K562 (cell line): ENCODE measurements around the gene IMPG1. TPM values are rescaled to one million over a fixed set of nuclear protein-coding genes. Genes with fewer than 3 reads are reported as not detected.

ENCODE experiments used
- ATAC-seq: fragments of 200-7000 bp; cut with Tn5 transposase; 3 replicates; pipeline ENCODE4 v1.9.1; 2020; ENCODE audit warnings: moderate library complexity
- BruUV-seq: library from RNA; stranded (reverse); fragments of 400-500 nt; replicated peaks from 2 replicates; lab custom pipeline; 2021; lab: Mats Ljungman, UMichigan
- CTCF ChIA-PET: fragments of 300-600 bp; formaldehyde crosslinking; extraction: SDS; loops from one replicate; lab custom pipeline; 2021; ENCODE audit warnings: low intra/inter-chr PET ratio; lab: Yijun Ruan, JAX
- POLR2A ChIA-PET: fragments of 300-600, 350-650 bp; sonication (Branson Sonifier 250); formaldehyde crosslinking; extraction: SDS; loops from one replicate; lab custom pipeline; 2021; ENCODE audit warnings: antibody characterized with exemption, inconsistent platforms; lab: Yijun Ruan, JAX
- DNase-seq, 4 experiments: peaks; one replicate each; pipeline versions ENCODE4 v3.0.0 to v3.0.0-alpha.2; 2011 to 2018; ENCODE audit warnings: low spot score in 3 of 4, mixed read lengths in 3 of 4; ENCODE audit errors: extremely low read depth in 1 of 4
- FAIRE-seq: peaks from 2 replicates; lab custom pipeline; 2011; peaks lifted over from hg19 to GRCh38; lab: Jason Lieb, UNC
- H2AFZ ChIP-seq: 2 replicates; pipeline ENCODE4 v1.6.0; 2011; ENCODE audit warnings: low read depth, low read length, control low read depth, inconsistent platforms
- H3K27ac ChIP-seq: fragments of 200-600 bp; 3 replicates; pipeline ENCODE4 v1.8.0; 2011; ENCODE audit warnings: low read depth, mild to moderate bottlenecking, control low read depth, inconsistent platforms, low read length, moderate library complexity, mixed read lengths; ENCODE audit errors: extremely low read depth
- H3K27me3 ChIP-seq, 2 experiments: fragments of 300-600 bp in 1 of 2; 2 replicates in 1 of 2; 3 replicates in 1 of 2; pipeline versions ENCODE4 v1.6.0 to v1.8.0; 2011; ENCODE audit warnings: inconsistent platforms in 2 of 2, low read length in 2 of 2, mild to moderate bottlenecking in 1 of 2, mixed read lengths in 1 of 2, moderate library complexity in 1 of 2; ENCODE audit not compliant: control insufficient read depth in 2 of 2, insufficient read depth in 2 of 2
- H3K36me3 ChIP-seq: fragments of 300-600 bp; 3 replicates; pipeline ENCODE4 v1.8.0; 2011; ENCODE audit warnings: mild to moderate bottlenecking, low read length, inconsistent platforms; ENCODE audit not compliant: control insufficient read depth, insufficient read depth
- H3K4me1 ChIP-seq, 2 experiments: fragments of 200-600 bp in 1 of 2; replicated peaks in 1 of 2; 2 replicates in 1 of 2; 3 replicates in 1 of 2; pipeline versions ENCODE4 v1.5.1 to v1.8.0; 2011; ENCODE audit warnings: inconsistent platforms in 2 of 2, low read length in 2 of 2, mild to moderate bottlenecking in 1 of 2, mixed read lengths in 1 of 2, moderate library complexity in 1 of 2; ENCODE audit not compliant: control insufficient read depth in 2 of 2, insufficient read depth in 2 of 2
- H3K4me2 ChIP-seq: 2 replicates; pipeline ENCODE4 v1.6.1; 2011; ENCODE audit warnings: low read length, control low read depth, inconsistent platforms, mixed read lengths; ENCODE audit not compliant: insufficient read depth
- H3K4me3 ChIP-seq: fragments of 200-600 bp; sonication (generic), shearing (Covaris generic); 2 replicates; pipeline ENCODE4 v1.5.1; 2016; ENCODE audit warnings: control low read depth, inconsistent platforms
- H3K79me2 ChIP-seq: fragments of 200-600 bp; 3 replicates; pipeline ENCODE4 v1.8.0; 2011; ENCODE audit warnings: low read length, inconsistent platforms; ENCODE audit not compliant: control insufficient read depth, insufficient read depth
- H3K9ac ChIP-seq, 2 experiments: 2 replicates each; pipeline versions ENCODE4 v1.6.0 to v1.6.1; 2011; ENCODE audit warnings: low read depth in 2 of 2, low read length in 2 of 2, control low read depth in 1 of 2, inconsistent platforms in 1 of 2, mild to moderate bottlenecking in 1 of 2, mixed read lengths in 1 of 2; ENCODE audit not compliant: insufficient read depth in 1 of 2
- H3K9me1 ChIP-seq: one replicate; pipeline ENCODE4 v1.6.0; 2011; ENCODE audit warnings: inconsistent platforms, mild to moderate bottlenecking, low read length, moderate library complexity; ENCODE audit not compliant: control insufficient read depth, insufficient read depth
- H3K9me3 ChIP-seq: replicated peaks from 2 replicates; pipeline ENCODE4 v1.5.1; 2011; ENCODE audit warnings: low read depth, low read length, inconsistent platforms; ENCODE audit not compliant: control insufficient read depth, insufficient read depth
- H4K20me1 ChIP-seq: replicated peaks from 2 replicates; pipeline ENCODE4 v1.6.1; 2011; ENCODE audit warnings: low read length, inconsistent platforms, mixed read lengths; ENCODE audit not compliant: control insufficient read depth, insufficient read depth
- C11orf30 ChIP-seq: fragments of 450-650 bp; IDR thresholded peaks from 2 replicates; pipeline ENCODE4 v1.6.1; 2016; ENCODE audit warnings: low read depth, mild to moderate bottlenecking
- HDAC3 ChIP-seq: fragments of 450-650 bp; IDR thresholded peaks from 2 replicates; pipeline ENCODE4 v1.6.1; 2018; ENCODE audit warnings: borderline replicate concordance, mild to moderate bottlenecking, moderate library complexity; ENCODE audit not compliant: partially characterized antibody
- MAFF ChIP-seq: IDR thresholded peaks from 2 replicates; pipeline ENCODE4 v1.6.1; 2012; ENCODE audit warnings: low read length, improper control_type of control experiment
- MAFG ChIP-seq: fragments of 450-650 bp; conservative IDR thresholded peaks from 2 replicates; pipeline ENCODE4 v1.6.1; 2016; ENCODE audit warnings: missing genetic modification characterization, missing compliant biosample characterization
- MAFK ChIP-seq: IDR thresholded peaks from 2 replicates; pipeline ENCODE4 v1.6.1; 2011; ENCODE audit warnings: low read length, improper control_type of control experiment
- UBTF ChIP-seq, 2 experiments: IDR thresholded peaks; 2 replicates each; pipeline ENCODE4 v1.6.1; 2012; ENCODE audit warnings: improper control_type of control experiment in 2 of 2, low read depth in 2 of 2, low read length in 2 of 2, borderline replicate concordance in 1 of 2
- ZNF316 ChIP-seq: fragments of 450-650 bp; IDR thresholded peaks from 2 replicates; pipeline ENCODE4 v1.6.1; 2016
- in situ Hi-C: fragments of 300-500 bp; cut with MboI; formaldehyde crosslinking; loops from 4 replicates; pipeline ENCODE4 v1.15.0; 2018; ENCODE audit warnings: inconsistent platforms, mixed read lengths
- intact Hi-C: fragments of 100-400 bp; cut with micrococcal nuclease; formaldehyde crosslinking; loops from 2 replicates; pipeline ENCODE4 v1.14.2; 2022
- polyA plus RNA-seq, 8 experiments: library from polyadenylated mRNA; depleted of rRNA in 4 of 8; stranded (reverse) in 5 of 8; unstranded in 3 of 8; fragments of >200 nt; fragmentation: Nextera tagmentation in 2 of 8; fragmentation: Illumina TruSeq in 1 of 8; extraction: Ambion mirVana in 2 of 8; extraction: Trizol in 1 of 8; gene quantifications; 2 replicates each; pipeline versions ENCODE4 v1.2.1 to v1.2.3, GENCODE V29; 2011 to 2014; ENCODE audit warnings: inconsistent platforms in 1 of 8, missing spikeins in 1 of 8
- total RNA-seq, 7 experiments: library from RNA; depleted of rRNA in 6 of 7; stranded (reverse); fragments of >200 nt in 6 of 7; fragmentation: Illumina TruSeq in 2 of 7; extraction: Trizol in 2 of 7; gene quantifications; 2 replicates each; pipeline versions ENCODE4 v1.2.1 to v1.2.3, GENCODE V29; 2011 to 2021; ENCODE audit warnings: low replicate concordance in 1 of 7

Gene IMPG1
- total and polyA plus RNA-seq, 9 of the 15 experiments (the other 6 are each of a cell fraction or from before 2014, with no cell fraction given) = not detected

GRCh38 chr6:76073281-76073680 is 819 bp upstream of the IMPG1 start:
- DNase-seq = no peak
- Histone ChIP-seq H3K9ac (no peak overlapping the region), H3K4me2 (no peak overlapping the region), H3K9me1 (no peaks in the 10 kb centered on the region), H3K79me2 (no peaks in the 10 kb centered on the region), H4K20me1 (no peaks in the 10 kb centered on the region), H3K36me3 (no peaks in the 10 kb centered on the region), H3K4me3 (no peak overlapping the region), H3K9me3 (no peaks in the 10 kb centered on the region), H3K4me1 (no peaks in the 10 kb centered on the region), H3K27ac (no peak overlapping the region), H3K27me3 (no peaks in the 10 kb centered on the region), H2AFZ (no peak overlapping the region)
- TF ChIP-seq C11orf30 (0 out of 2 replicates have a peak, but pooled peaks have one; percentile 10), HDAC3 (no peak), MAFG (tag) (peak; percentile 59), MAFF (peak; percentile 45), ZNF316 (peak; percentile 49; the same call in 1 of the 2 replicates), MAFK (peak; percentile 52; the same call in 1 of the 2 replicates), UBTF (IDR thresholded peaks at IDR 0.05; ENCODE audit: borderline replicate concordance in 1 of 2, low read depth in 2 of 2, low read length in 2 of 2) (no peak)
- FAIRE-seq = no peak
- no peak for ATAC-seq
- CTCF ChIA-PET = no interaction called here
- intact Hi-C loops = no loop called here
- in situ Hi-C loops = no loop called here
- no TSS peak for BruUV-seq
- POLR2A ChIA-PET = no interaction called here
